ENCODE measurements around the gene SND1.

DNA sequence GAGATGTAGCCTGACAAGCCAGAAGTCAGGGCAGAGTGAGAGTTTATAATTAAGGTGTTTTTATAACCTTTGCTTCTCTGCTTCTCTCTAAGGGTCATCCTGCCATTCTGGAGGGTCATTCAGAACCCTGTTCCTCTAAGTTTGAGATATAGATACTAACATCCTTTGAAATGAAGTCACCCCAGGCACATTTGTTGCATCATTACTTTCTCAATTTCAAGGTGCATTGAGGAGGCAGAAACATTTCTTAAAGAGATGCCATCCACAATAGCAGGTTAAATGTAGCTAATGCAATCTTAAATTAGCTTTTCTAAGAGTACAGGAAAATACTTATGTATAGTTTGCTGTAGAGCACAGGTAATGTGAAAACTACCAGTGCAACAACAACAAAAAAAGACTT, 272.9 kb downstream of the SND1 start:
- no peak for TF ChIP-seq EZH2 (IDR thresholded peaks at IDR 0.05; ENCODE audit: borderline replicate concordance, low read depth, low read length, severe bottlenecking)
- TF ChIP-seq CTCF (IDR thresholded peaks at IDR 0.05; ENCODE audit: extremely low read depth in 1 of 2, insufficient read depth in 1 of 2, low read depth in 1 of 2, low read length in 2 of 2) = no peak
- no peak for TF ChIP-seq POLR2A (IDR thresholded peaks at IDR 0.05; ENCODE audit: low read depth, low read length)
- TF ChIP-seq POLR2AphosphoS5 (IDR thresholded peaks at IDR 0.05; ENCODE audit: insufficient read depth, low read depth, low read length) = no peak
- TF ChIP-seq JUN (IDR thresholded peaks at IDR 0.05; ENCODE audit: borderline replicate concordance, insufficient read depth, insufficient read length, low read depth) = no peak
- TF ChIP-seq, protein P1, sequence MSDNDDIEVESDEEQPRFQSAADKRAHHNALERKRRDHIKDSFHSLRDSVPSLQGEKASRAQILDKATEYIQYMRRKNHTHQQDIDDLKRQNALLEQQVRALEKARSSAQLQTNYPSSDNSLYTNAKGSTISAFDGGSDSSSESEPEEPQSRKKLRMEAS (IDR thresholded peaks at IDR 0.05; ENCODE audit: insufficient read depth, insufficient read length) = no peak
- no peak for TF ChIP-seq MYC (IDR thresholded peaks at IDR 0.05; ENCODE audit: low read depth, low read length)
- no peak for TF ChIP-seq FOS (IDR thresholded peaks at IDR 0.05; ENCODE audit: borderline replicate concordance, insufficient read depth, low read length)
- no peak for TF ChIP-seq GATA2 (IDR thresholded peaks at IDR 0.05; ENCODE audit: insufficient read depth, insufficient read length, low read depth, low read length)

Measured in endothelial cell of umbilical vein (primary cell).